Measurements from ENCODE around the gene ATF7. TPM values are rescaled to one million over a fixed set of nuclear protein-coding genes. Genes with fewer than 3 reads are reported as not detected.

ATF7 gene
- total and polyA plus RNA-seq, 2 donors (not counting 1 experiment from before 2014, with no cell fraction given): 15.7 to 42.2 TPM

- DNase-seq: no peak
- no peaks in the 10 kb centered on the region for H3K9me3 Mint-ChIP-seq (ENCODE audit: insufficient read depth)
- H3K27ac Mint-ChIP-seq: no peak overlapping the region
- peaks cover 16 to 100% of the 10 kb centered on the region in 2 experiments for H3K36me3 ChIP-seq (replicated peaks in 1 of 2; ENCODE audit: control extremely low read depth in 1 of 2, control insufficient read depth in 1 of 2, extremely low read depth in 1 of 2, insufficient read depth in 2 of 2, low read length in 1 of 2)
- H4K20me1 ChIP-seq (ENCODE audit: control insufficient read depth, insufficient read depth, low read length, poor library complexity, severe bottlenecking): peaks cover 90% of the 10 kb centered on the region
- intact Hi-C loops (cut with micrococcal nuclease): no loop called here
- CTCF ChIA-PET: interaction anchor here (1.1 to 1.6 kb wide), 2 partner anchors 14 to 43 kb away, joined by 4 to 5 read pairs; no protein-coding TSS in a partner anchor
- H3K9ac ChIP-seq (ENCODE audit: low read length): no peak overlapping the region
- no peak overlapping the region for H3K4me3 ChIP-seq (ENCODE audit: control extremely low read depth in 1 of 5, extremely low read depth in 1 of 5, insufficient read depth in 1 of 5, low read depth in 2 of 5, low read length in 4 of 5)
- H2AFZ ChIP-seq (ENCODE audit: insufficient read depth, low read depth, low read length, poor library complexity, severe bottlenecking): no peak overlapping the region
- no peaks in the 10 kb centered on the region for H3K27me3 ChIP-seq (replicated peaks in 1 of 4; ENCODE audit: control extremely low read depth in 1 of 4, control insufficient read depth in 3 of 4, insufficient read depth in 4 of 4, low read length in 3 of 4)
- no peak for ATAC-seq (ENCODE audit: low read depth)
- WGBS (ENCODE audit: insufficient coverage): no CpG with 5 or more reads among the region's 2 CpGs
- TF ChIP-seq EZH2 (IDR thresholded peaks at IDR 0.05; ENCODE audit: borderline replicate concordance, insufficient read depth, low read depth, low read length, poor library complexity, severe bottlenecking): no peak
- no peak for TF ChIP-seq CTCF (IDR thresholded peaks at IDR 0.05)
- H3K4me1 Mint-ChIP-seq: peaks cover 4% of the 10 kb centered on the region
- POLR2A ChIA-PET: no interaction called here
- H3K4me2 ChIP-seq (replicated peaks; ENCODE audit: low read depth, low read length, poor library complexity, severe bottlenecking): no peak overlapping the region
- no peaks in the 10 kb centered on the region for H3K9me3 ChIP-seq (ENCODE audit: control extremely low read depth in 1 of 3, control insufficient read depth in 2 of 3, insufficient read depth in 1 of 3, low read length in 2 of 3)
- H3K4me3 Mint-ChIP-seq: no peak overlapping the region
- no peak overlapping the region for H3K27ac ChIP-seq (ENCODE audit: low read length in 2 of 2)
- peaks cover 86% of the 10 kb centered on the region for H3K79me2 ChIP-seq (ENCODE audit: control insufficient read depth, insufficient read depth, low read length)
- H3K27me3 Mint-ChIP-seq: no peaks in the 10 kb centered on the region
- no peaks in the 10 kb centered on the region for H3K4me1 ChIP-seq (ENCODE audit: control insufficient read depth in 2 of 2, insufficient read depth in 2 of 2, low read length in 2 of 2)
These were observed 160.5 kb downstream of the ATF7 start for GRCh38 chr12:53465679-53466078.

GRCh38 chr12:53464685-53465418 is 161.3 kb downstream of the ATF7 start:
- intact Hi-C loops (cut with micrococcal nuclease): no loop called here
- Mint-ChIP-seq H3K9me3 (ENCODE audit: insufficient read depth) (no peaks in the 10 kb centered on the region), H3K27me3 (no peaks in the 10 kb centered on the region), H3K27ac (no peak overlapping the region), H3K4me3 (no peak overlapping the region), H3K4me1 (peaks cover 5% of the 10 kb centered on the region)
- peaks cover 96% of the 10 kb centered on the region for H4K20me1 ChIP-seq (ENCODE audit: control insufficient read depth, insufficient read depth, low read length, poor library complexity, severe bottlenecking)
- H3K79me2 ChIP-seq (ENCODE audit: control insufficient read depth, insufficient read depth, low read length): peaks cover 87% of the 10 kb centered on the region
- no peak overlapping the region for H3K27ac ChIP-seq (ENCODE audit: low read length in 2 of 2)
- no peaks in the 10 kb centered on the region for H3K9me3 ChIP-seq (ENCODE audit: control extremely low read depth in 1 of 3, control insufficient read depth in 2 of 3, insufficient read depth in 1 of 3, low read length in 2 of 3)
- H3K4me1 ChIP-seq (ENCODE audit: control insufficient read depth in 2 of 2, insufficient read depth in 2 of 2, low read length in 2 of 2): no peaks in the 10 kb centered on the region
- 98% methylated on average over 5 of the region's 11 CpGs for WGBS (ENCODE audit: insufficient coverage)
- ChIA-PET POLR2A (interaction anchor here (1.0 kb wide), 1 partner anchor 85 kb away, joined by 5 read pairs; the partner anchor contains the start of gene SP1), CTCF (interaction anchor here (0.5 to 1.6 kb wide), 3 partner anchors 11 to 315 kb away, joined by 3 to 6 read pairs (median 5); no protein-coding TSS in a partner anchor)
- H3K27me3 ChIP-seq (replicated peaks in 1 of 4; ENCODE audit: control extremely low read depth in 1 of 4, control insufficient read depth in 3 of 4, insufficient read depth in 4 of 4, low read length in 3 of 4): no peaks in the 10 kb centered on the region
- DNase-seq (no peak), ATAC-seq (ENCODE audit: low read depth) (no peak)
- H3K4me3 ChIP-seq (ENCODE audit: control extremely low read depth in 1 of 5, extremely low read depth in 1 of 5, insufficient read depth in 1 of 5, low read depth in 2 of 5, low read length in 4 of 5): no peak overlapping the region
- TF ChIP-seq EZH2 (IDR thresholded peaks at IDR 0.05; ENCODE audit: borderline replicate concordance, insufficient read depth, low read depth, low read length, poor library complexity, severe bottlenecking) (no peak), CTCF (IDR thresholded peaks at IDR 0.05) (no peak)
- peaks cover 16 to 100% of the 10 kb centered on the region in 2 experiments for H3K36me3 ChIP-seq (replicated peaks in 1 of 2; ENCODE audit: control extremely low read depth in 1 of 2, control insufficient read depth in 1 of 2, extremely low read depth in 1 of 2, insufficient read depth in 2 of 2, low read length in 1 of 2)
- H3K9ac ChIP-seq (ENCODE audit: low read length): no peak overlapping the region
- no peak overlapping the region for H3K4me2 ChIP-seq (replicated peaks; ENCODE audit: low read depth, low read length, poor library complexity, severe bottlenecking)
- H2AFZ ChIP-seq (ENCODE audit: insufficient read depth, low read depth, low read length, poor library complexity, severe bottlenecking): no peak overlapping the region

Data from B cell (primary cell).